Myocyte (in vitro differentiated cells): ENCODE data around the gene SECTM1. TPM values are rescaled to one million over a fixed set of nuclear protein-coding genes. Genes with fewer than 3 reads are reported as not detected.

Source experiments
- total RNA-seq: library from RNA; depleted of rRNA; stranded (reverse); fragments of >200 nt; gene quantifications from 2 replicates; pipeline ENCODE4 v1.2.3, GENCODE V29; 2014

Gene SECTM1
- total RNA-seq, 1 donor from 2014 or later, result 65.8 TPM

Other genes with a start within 250 kb of the SECTM1 start
- gene FASN, start 235.5 kb downstream of the SECTM1 start, total RNA-seq, result 78.4 and 97.9 TPM in 2 replicates
- 7.9 and 11.3 TPM in 2 replicates for gene CCDC57, start 120.9 kb downstream of the SECTM1 start, total RNA-seq
- gene SLC16A3, start 104.7 kb downstream of the SECTM1 start, total RNA-seq, result 94.9 and 164 TPM in 2 replicates
- 29.0 and 37.1 TPM in 2 replicates for gene CSNK1D, start 60.1 kb downstream of the SECTM1 start, total RNA-seq
- 1.4 TPM in 1 of 2 replicates, not detected in the other for gene CD7, start 16.2 kb downstream of the SECTM1 start, total RNA-seq
- 0.80 and 1.1 TPM in 2 replicates for gene TEX19, start 25.5 kb upstream of the SECTM1 start, total RNA-seq
- 29.1 and 60.3 TPM in 2 replicates for gene UTS2R, start 38.0 kb upstream of the SECTM1 start, total RNA-seq
- 30.2 and 41.8 TPM in 2 replicates for gene HEXD, start 84.6 kb upstream of the SECTM1 start, total RNA-seq
- 37.4 and 53.4 TPM in 2 replicates for gene OGFOD3, start 84.8 kb upstream of the SECTM1 start, total RNA-seq
- gene CYBC1, start 117.0 kb upstream of the SECTM1 start, total RNA-seq, result 59.0 and 62.2 TPM in 2 replicates
- 55.4 and 66.1 TPM in 2 replicates for gene NARF, start 125.0 kb upstream of the SECTM1 start, total RNA-seq
- 34.8 and 53.8 TPM in 2 replicates for gene FOXK2, start 186.0 kb upstream of the SECTM1 start, total RNA-seq